Neural progenitor cell (in vitro differentiated cells): ENCODE data around the gene CD300LF. TPM values are rescaled to one million over a fixed set of nuclear protein-coding genes. Genes with fewer than 3 reads are reported as not detected.

Experiments
- DNase-seq: peaks from one replicate; pipeline ENCODE4 v3.0.0-alpha.2; 2016; ENCODE audit warnings: low spot score
- H2AFZ ChIP-seq: fragments of 200-600 bp; sonication (generic); replicated peaks from 2 replicates; pipeline ENCODE4 v1.6.1; 2016; ENCODE audit warnings: antibody characterized with exemption
- H3F3A ChIP-seq: fragments of 200-600 bp; sonication (generic); 2 replicates; pipeline ENCODE4 v1.6.1; 2016; ENCODE audit warnings: antibody characterized with exemption, low read depth
- H3K27ac ChIP-seq: fragments of 200-600 bp; sonication (generic); 2 replicates; pipeline ENCODE4 v1.5.1; 2016; ENCODE audit warnings: mild to moderate bottlenecking
- H3K27me3 ChIP-seq: fragments of 200-600 bp; sonication (generic); 2 replicates; pipeline ENCODE4 v1.6.1; 2016; ENCODE audit warnings: mild to moderate bottlenecking, moderate library complexity
- H3K36me3 ChIP-seq: fragments of 200-600 bp; sonication (generic); 2 replicates; pipeline ENCODE4 v1.5.1; 2016
- H3K4me1 ChIP-seq: fragments of 200-600 bp; sonication (generic); 2 replicates; pipeline ENCODE4 v1.6.1; 2016; ENCODE audit warnings: mixed run types
- H3K4me2 ChIP-seq: fragments of 200-600 bp; sonication (generic); 2 replicates; pipeline ENCODE4 v1.6.1; 2016
- H3K4me3 ChIP-seq: fragments of 200-600 bp; sonication (generic); 2 replicates; pipeline ENCODE4 v1.5.1; 2016
- H3K79me2 ChIP-seq: fragments of 200-600 bp; sonication (generic); 2 replicates; pipeline ENCODE4 v1.6.1; 2016; ENCODE audit warnings: low read depth
- H3K9ac ChIP-seq: fragments of 200-600 bp; sonication (generic); 2 replicates; pipeline ENCODE4 v1.6.1; 2016
- H3K9me3 ChIP-seq: fragments of 200-600 bp; sonication (generic); 2 replicates; pipeline ENCODE4 v1.5.1; 2016; ENCODE audit warnings: low read depth
- H4K20me1 ChIP-seq: fragments of 200-600 bp; sonication (generic); 2 replicates; pipeline ENCODE4 v1.6.1; 2016; ENCODE audit warnings: low read depth
- H3K27ac Mint-ChIP-seq: 3 replicates; pipeline ENCODE4 v1.8.0; 2021; ENCODE audit warnings: mixed read lengths
- H3K27me3 Mint-ChIP-seq: 2 replicates; pipeline ENCODE4 v1.8.0; 2022; ENCODE audit warnings: low read depth, mild to moderate bottlenecking, inconsistent platforms, moderate library complexity, mixed read lengths; ENCODE audit not compliant: insufficient read depth
- H3K36me3 Mint-ChIP-seq: 3 replicates; pipeline ENCODE4 v1.8.0; 2021; ENCODE audit warnings: mixed read lengths
- H3K4me1 Mint-ChIP-seq: 3 replicates; pipeline ENCODE4 v1.8.0; 2021; ENCODE audit warnings: mixed read lengths
- H3K4me3 Mint-ChIP-seq: 3 replicates; pipeline ENCODE4 v1.8.0; 2021; ENCODE audit warnings: mild to moderate bottlenecking, moderate library complexity, mixed read lengths
- H3K9me3 Mint-ChIP-seq: 3 replicates; pipeline ENCODE4 v1.8.0; 2020; ENCODE audit warnings: mixed read lengths
- CTCF ChIP-seq: fragments of 200-600 bp; sonication (generic); IDR thresholded peaks from 2 replicates; pipeline ENCODE4 v1.5.1; 2017; ENCODE audit warnings: antibody characterized with exemption, mild to moderate bottlenecking
- EZH2 ChIP-seq: fragments of 200-600 bp; sonication (generic); IDR thresholded peaks from 2 replicates; pipeline ENCODE4 v1.6.1; 2017; ENCODE audit warnings: antibody characterized with exemption, mild to moderate bottlenecking, moderate library complexity
- EZH2phosphoT487 ChIP-seq: fragments of 200-600 bp; sonication (generic); IDR thresholded peaks from 2 replicates; pipeline ENCODE4 v1.6.1; 2017; ENCODE audit warnings: antibody characterized with exemption
- total RNA-seq: library from RNA; depleted of rRNA; stranded (reverse); fragments of >200 nt; gene quantifications from 2 replicates; pipeline ENCODE4 v1.2.3, GENCODE V29; 2015; ENCODE audit warnings: low replicate concordance

CD300LF gene
- total RNA-seq, 1 donor from 2014 or later, result not detected

GRCh38 chr17:74679374-74679773 is 33.3 kb downstream of the CD300LF start:
- Histone ChIP-seq H3K4me1 (no peaks in the 10 kb centered on the region), H3K27ac (no peak overlapping the region), H4K20me1 (no peaks in the 10 kb centered on the region), H3K36me3 (no peaks in the 10 kb centered on the region), H3K27me3 (peaks cover 70% of the 10 kb centered on the region), H3K4me3 (no peak overlapping the region), H3K9me3 (no peaks in the 10 kb centered on the region), H3F3A (no peaks in the 10 kb centered on the region), H3K9ac (no peak overlapping the region), H3K79me2 (no peaks in the 10 kb centered on the region), H3K4me2 (no peak overlapping the region), H2AFZ (no peak overlapping the region)
- no peaks in the 10 kb centered on the region for H3K36me3 Mint-ChIP-seq
- H3K27me3 Mint-ChIP-seq, result peaks cover 21% of the 10 kb centered on the region
- H3K9me3 Mint-ChIP-seq, result no peaks in the 10 kb centered on the region
- no peaks in the 10 kb centered on the region for H3K4me1 Mint-ChIP-seq
- no peak overlapping the region for H3K27ac Mint-ChIP-seq
- no peak for DNase-seq
- H3K4me3 Mint-ChIP-seq, result no peak overlapping the region
- TF ChIP-seq EZH2, result no peak
- TF ChIP-seq CTCF, result no peak
- TF ChIP-seq EZH2phosphoT487, result no peak

- H3K4me3 Mint-ChIP-seq, result no peak overlapping the region
- no peak overlapping the region for H3K4me3 ChIP-seq
- no peak overlapping the region for H3K9ac ChIP-seq
- no peak overlapping the region for H3K4me2 ChIP-seq
- no peak for TF ChIP-seq CTCF
- TF ChIP-seq EZH2phosphoT487, result no peak
- TF ChIP-seq EZH2, result no peak
- H3F3A ChIP-seq, result no peaks in the 10 kb centered on the region
- no peaks in the 10 kb centered on the region for H3K9me3 Mint-ChIP-seq
- no peak overlapping the region for H3K27ac ChIP-seq
- H3K36me3 Mint-ChIP-seq, result no peaks in the 10 kb centered on the region
- no peaks in the 10 kb centered on the region for H3K4me1 Mint-ChIP-seq
- H3K4me1 ChIP-seq, result no peaks in the 10 kb centered on the region
- no peaks in the 10 kb centered on the region for H3K9me3 ChIP-seq
- no peaks in the 10 kb centered on the region for H3K36me3 ChIP-seq
- peaks cover 77% of the 10 kb centered on the region for H3K27me3 ChIP-seq
- H3K27me3 Mint-ChIP-seq, result peaks cover 22% of the 10 kb centered on the region
- no peak for DNase-seq
- H3K79me2 ChIP-seq, result no peaks in the 10 kb centered on the region
- no peaks in the 10 kb centered on the region for H4K20me1 ChIP-seq
- no peak overlapping the region for H3K27ac Mint-ChIP-seq
- no peak overlapping the region for H2AFZ ChIP-seq
Observed at GRCh38 chr17:74678541-74678940, 34.2 kb downstream of the CD300LF start.

- no peaks in the 10 kb centered on the region for H3K79me2 ChIP-seq
- H3K27ac Mint-ChIP-seq, result no peak overlapping the region
- H3K9me3 ChIP-seq, result no peaks in the 10 kb centered on the region
- no peaks in the 10 kb centered on the region for H3K4me1 Mint-ChIP-seq
- no peak for TF ChIP-seq EZH2
- TF ChIP-seq CTCF, result no peak
- TF ChIP-seq EZH2phosphoT487, result no peak
- no peaks in the 10 kb centered on the region for H3K9me3 Mint-ChIP-seq
- DNase-seq, result no peak
- no peaks in the 10 kb centered on the region for H3K4me1 ChIP-seq
- H3K27me3 Mint-ChIP-seq, result peaks cover 26% of the 10 kb centered on the region
- no peaks in the 10 kb centered on the region for H3K36me3 ChIP-seq
- no peaks in the 10 kb centered on the region for H3F3A ChIP-seq
- peaks cover 77% of the 10 kb centered on the region for H3K27me3 ChIP-seq
- no peak overlapping the region for H3K4me3 Mint-ChIP-seq
- no peak overlapping the region for H3K9ac ChIP-seq
- H2AFZ ChIP-seq, result no peak overlapping the region
- H3K36me3 Mint-ChIP-seq, result no peaks in the 10 kb centered on the region
- H4K20me1 ChIP-seq, result peaks cover 2% of the 10 kb centered on the region
- no peak overlapping the region for H3K27ac ChIP-seq
- H3K4me3 ChIP-seq, result no peak overlapping the region
- H3K4me2 ChIP-seq, result no peak overlapping the region
Observed at GRCh38 chr17:74677558-74678466, 34.9 kb downstream of the CD300LF start.
